Measurements from ENCODE around the gene GDNF.

DNA sequence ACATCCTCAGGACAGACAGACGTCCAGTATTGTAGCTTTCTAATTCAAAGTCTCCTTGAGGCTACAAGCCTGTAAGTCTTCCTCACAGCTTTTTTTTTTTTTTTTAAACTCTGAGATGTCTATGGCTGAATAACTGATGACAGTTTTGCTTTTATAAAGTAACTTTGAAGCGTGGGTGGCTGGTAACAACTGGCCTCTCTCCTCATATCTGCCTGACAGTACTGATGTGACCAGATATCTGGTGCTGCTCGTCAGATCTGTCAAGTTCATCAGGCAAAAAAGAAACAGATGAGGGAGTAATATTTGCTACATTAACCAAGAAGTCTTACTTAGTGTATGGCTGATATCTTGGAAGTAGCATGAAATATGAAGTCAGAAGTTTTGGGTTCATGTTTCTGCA, 72.6 kb downstream of the GDNF start:
- TF ChIP-seq, protein P1, sequence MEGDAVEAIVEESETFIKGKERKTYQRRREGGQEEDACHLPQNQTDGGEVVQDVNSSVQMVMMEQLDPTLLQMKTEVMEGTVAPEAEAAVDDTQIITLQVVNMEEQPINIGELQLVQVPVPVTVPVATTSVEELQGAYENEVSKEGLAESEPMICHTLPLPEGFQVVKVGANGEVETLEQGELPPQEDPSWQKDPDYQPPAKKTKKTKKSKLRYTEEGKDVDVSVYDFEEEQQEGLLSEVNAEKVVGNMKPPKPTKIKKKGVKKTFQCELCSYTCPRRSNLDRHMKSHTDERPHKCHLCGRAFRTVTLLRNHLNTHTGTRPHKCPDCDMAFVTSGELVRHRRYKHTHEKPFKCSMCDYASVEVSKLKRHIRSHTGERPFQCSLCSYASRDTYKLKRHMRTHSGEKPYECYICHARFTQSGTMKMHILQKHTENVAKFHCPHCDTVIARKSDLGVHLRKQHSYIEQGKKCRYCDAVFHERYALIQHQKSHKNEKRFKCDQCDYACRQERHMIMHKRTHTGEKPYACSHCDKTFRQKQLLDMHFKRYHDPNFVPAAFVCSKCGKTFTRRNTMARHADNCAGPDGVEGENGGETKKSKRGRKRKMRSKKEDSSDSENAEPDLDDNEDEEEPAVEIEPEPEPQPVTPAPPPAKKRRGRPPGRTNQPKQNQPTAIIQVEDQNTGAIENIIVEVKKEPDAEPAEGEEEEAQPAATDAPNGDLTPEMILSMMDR (IDR thresholded peaks at IDR 0.05; ENCODE audit: insufficient read depth, low read length): no peak
- TF ChIP-seq POLR2AphosphoS5 (IDR thresholded peaks at IDR 0.05; ENCODE audit: low read depth): no peak

All from HL-60 (cell line).